Measurements from ENCODE around the gene BTN3A1.
"Not testable (repeated sequence)": the region's sequence is repeated elsewhere in the genome, so short reads cannot be mapped to it uniquely, and the experiment has no call there.

Gene BTN3A1

DNA sequence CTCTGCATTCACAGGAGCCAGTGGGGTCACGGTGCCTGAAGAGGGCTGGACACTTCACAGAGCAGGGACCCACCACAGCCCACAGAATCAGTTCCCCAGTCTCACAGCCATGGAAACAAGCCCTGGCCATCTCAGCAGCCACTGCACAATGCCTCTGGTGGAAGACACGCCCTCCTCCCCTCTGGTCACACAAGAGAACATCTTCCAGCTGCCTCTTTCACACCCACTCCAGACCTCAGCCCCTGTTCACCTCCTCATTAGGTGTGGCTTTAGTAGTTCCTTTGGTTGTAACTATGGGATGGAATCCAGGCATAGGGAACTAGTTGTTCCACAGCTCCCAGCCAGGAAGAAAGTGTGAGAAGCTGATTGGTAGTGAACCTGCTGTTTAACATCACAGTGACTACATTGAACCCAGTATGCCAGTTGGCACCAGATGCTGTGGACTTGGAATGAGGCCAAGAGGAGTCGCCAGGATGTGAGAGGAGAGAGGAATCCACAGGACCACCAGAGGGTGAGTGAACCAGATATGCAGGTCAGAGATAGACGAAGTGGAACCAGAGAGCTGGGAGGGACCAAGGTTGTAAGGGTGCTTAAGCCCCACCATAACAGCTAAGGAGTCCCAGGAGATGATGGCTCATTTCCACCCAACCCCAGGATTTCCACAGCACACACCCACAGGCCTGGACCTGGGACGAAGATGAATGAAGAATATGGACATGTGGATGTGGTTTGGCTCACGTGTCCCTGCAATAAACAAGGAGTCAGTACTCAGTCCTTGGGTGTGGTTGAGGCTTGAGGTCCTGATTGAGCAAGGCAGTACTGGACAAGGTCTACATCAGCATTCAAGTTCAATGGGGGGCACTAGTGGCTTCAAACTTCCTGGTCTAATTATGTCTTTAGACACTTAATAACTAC lies 29.4 kb downstream of the BTN3A1 start:
- Histone ChIP-seq H3K27ac (replicated peaks) (no peak overlapping the region), H3K4me3 (replicated peaks; ENCODE audit: insufficient read depth, low read length) (no peak overlapping the region), H3K27me3 (ENCODE audit: insufficient read depth, poor library complexity, severe bottlenecking) (no peaks in the 10 kb centered on the region)
- DNase-seq (ENCODE audit: low read depth in 1 of 2, low spot score in 1 of 2): no peak
- TF ChIP-seq SPI1 (IDR thresholded peaks at IDR 0.05; ENCODE audit: borderline replicate concordance, low read depth) (no peak), POLR2AphosphoS5 (IDR thresholded peaks at IDR 0.05; ENCODE audit: low read depth) (no peak), GABPA (IDR thresholded peaks at IDR 0.05; ENCODE audit: low read depth) (no peak)
- TF ChIP-seq, protein P1, sequence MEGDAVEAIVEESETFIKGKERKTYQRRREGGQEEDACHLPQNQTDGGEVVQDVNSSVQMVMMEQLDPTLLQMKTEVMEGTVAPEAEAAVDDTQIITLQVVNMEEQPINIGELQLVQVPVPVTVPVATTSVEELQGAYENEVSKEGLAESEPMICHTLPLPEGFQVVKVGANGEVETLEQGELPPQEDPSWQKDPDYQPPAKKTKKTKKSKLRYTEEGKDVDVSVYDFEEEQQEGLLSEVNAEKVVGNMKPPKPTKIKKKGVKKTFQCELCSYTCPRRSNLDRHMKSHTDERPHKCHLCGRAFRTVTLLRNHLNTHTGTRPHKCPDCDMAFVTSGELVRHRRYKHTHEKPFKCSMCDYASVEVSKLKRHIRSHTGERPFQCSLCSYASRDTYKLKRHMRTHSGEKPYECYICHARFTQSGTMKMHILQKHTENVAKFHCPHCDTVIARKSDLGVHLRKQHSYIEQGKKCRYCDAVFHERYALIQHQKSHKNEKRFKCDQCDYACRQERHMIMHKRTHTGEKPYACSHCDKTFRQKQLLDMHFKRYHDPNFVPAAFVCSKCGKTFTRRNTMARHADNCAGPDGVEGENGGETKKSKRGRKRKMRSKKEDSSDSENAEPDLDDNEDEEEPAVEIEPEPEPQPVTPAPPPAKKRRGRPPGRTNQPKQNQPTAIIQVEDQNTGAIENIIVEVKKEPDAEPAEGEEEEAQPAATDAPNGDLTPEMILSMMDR (IDR thresholded peaks at IDR 0.05; ENCODE audit: insufficient read depth, low read length): no peak
- TF ChIP-seq, protein P2, sequence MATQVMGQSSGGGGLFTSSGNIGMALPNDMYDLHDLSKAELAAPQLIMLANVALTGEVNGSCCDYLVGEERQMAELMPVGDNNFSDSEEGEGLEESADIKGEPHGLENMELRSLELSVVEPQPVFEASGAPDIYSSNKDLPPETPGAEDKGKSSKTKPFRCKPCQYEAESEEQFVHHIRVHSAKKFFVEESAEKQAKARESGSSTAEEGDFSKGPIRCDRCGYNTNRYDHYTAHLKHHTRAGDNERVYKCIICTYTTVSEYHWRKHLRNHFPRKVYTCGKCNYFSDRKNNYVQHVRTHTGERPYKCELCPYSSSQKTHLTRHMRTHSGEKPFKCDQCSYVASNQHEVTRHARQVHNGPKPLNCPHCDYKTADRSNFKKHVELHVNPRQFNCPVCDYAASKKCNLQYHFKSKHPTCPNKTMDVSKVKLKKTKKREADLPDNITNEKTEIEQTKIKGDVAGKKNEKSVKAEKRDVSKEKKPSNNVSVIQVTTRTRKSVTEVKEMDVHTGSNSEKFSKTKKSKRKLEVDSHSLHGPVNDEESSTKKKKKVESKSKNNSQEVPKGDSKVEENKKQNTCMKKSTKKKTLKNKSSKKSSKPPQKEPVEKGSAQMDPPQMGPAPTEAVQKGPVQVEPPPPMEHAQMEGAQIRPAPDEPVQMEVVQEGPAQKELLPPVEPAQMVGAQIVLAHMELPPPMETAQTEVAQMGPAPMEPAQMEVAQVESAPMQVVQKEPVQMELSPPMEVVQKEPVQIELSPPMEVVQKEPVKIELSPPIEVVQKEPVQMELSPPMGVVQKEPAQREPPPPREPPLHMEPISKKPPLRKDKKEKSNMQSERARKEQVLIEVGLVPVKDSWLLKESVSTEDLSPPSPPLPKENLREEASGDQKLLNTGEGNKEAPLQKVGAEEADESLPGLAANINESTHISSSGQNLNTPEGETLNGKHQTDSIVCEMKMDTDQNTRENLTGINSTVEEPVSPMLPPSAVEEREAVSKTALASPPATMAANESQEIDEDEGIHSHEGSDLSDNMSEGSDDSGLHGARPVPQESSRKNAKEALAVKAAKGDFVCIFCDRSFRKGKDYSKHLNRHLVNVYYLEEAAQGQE (IDR thresholded peaks at IDR 0.05; ENCODE audit: insufficient replicate concordance, low read depth): no peak

DNA sequence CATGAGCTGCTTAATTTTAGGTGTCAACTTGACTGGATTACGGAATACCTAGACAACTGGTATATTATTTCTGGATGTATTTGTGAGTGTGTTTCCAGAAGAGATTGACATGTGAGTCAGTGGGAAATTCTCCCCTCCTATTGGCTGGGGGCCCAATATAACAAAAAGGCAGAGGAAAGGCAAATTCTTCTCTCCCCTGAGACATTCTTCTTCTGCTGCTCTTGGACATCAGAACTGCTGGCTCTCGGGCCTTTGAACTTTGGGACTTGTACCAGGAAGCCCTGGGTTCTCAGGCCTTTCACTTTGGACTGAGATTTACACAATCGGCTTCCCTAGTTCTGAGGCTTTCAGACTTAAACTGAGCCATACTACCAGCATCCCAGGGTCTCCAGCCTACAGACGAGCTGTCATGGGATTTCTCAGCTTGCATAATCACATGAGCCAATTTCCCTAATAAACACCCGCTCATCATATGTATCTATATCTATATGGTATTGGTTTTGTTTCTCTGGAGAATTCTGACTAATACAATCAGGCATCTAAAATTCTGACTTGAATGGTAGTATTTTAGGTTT lies 30.6 kb downstream of the BTN3A1 start:
- TF ChIP-seq, protein P1 (IDR thresholded peaks at IDR 0.05; ENCODE audit: insufficient read depth, low read length): no peak
- no peak for TF ChIP-seq GABPA (IDR thresholded peaks at IDR 0.05; ENCODE audit: low read depth)
- TF ChIP-seq, protein P2 (IDR thresholded peaks at IDR 0.05; ENCODE audit: insufficient replicate concordance, low read depth): no peak
- no peak for TF ChIP-seq POLR2AphosphoS5 (IDR thresholded peaks at IDR 0.05; ENCODE audit: low read depth)
- TF ChIP-seq SPI1 (IDR thresholded peaks at IDR 0.05; ENCODE audit: borderline replicate concordance, low read depth): no peak
- Histone ChIP-seq H3K4me3 (replicated peaks; ENCODE audit: insufficient read depth, low read length) (no peak overlapping the region), H3K27ac (replicated peaks) (no peak overlapping the region), H3K27me3 (ENCODE audit: insufficient read depth, poor library complexity, severe bottlenecking) (no peaks in the 10 kb centered on the region)
- DNase-seq (ENCODE audit: low read depth in 1 of 2, low spot score in 1 of 2): no peak

DNA sequence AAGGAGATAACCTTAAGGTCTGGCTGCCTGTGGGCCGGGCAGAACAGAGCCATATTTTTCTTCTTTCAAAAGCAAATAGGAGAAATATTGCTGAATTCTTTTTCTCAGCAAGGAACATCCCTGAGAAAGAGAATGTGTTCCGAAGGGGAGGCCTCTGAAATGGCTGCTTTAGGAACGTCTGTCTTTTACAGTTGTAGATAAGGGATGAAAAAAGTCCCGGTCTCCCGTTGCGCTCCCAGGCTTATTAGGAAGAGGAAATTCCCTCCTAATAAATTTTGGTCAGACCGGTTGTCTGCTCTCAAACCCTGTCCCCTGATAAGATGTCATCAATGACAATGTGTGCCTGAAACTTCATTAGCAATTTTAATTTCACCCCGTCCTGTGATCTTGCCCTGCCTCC lies 31.6 kb downstream of the BTN3A1 start:
- H3K27me3 ChIP-seq (ENCODE audit: insufficient read depth, poor library complexity, severe bottlenecking); DNase-seq (ENCODE audit: low read depth in 1 of 2, low spot score in 1 of 2); H3K27ac ChIP-seq (replicated peaks): not testable (repeated sequence)

DNA sequence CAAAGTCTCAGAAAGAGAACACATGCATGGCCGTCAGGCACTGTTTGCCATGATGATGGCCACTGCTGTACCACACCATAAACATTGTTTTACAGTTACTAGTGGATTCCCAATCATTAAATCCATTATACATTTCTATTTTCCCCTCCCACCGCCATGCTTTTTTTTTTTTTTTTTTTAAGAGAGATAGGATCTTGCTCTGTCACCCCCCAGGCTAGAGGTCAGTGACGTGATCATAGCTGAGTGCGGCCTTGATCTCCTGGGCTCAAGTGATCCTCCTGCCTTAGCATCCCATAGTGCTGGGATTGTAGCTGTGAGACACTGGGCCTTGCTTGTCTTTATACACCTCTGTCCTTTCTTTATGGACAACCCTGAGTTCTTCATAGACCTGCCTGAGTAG lies 33.9 kb downstream of the BTN3A1 start:
- TF ChIP-seq, protein P2 (IDR thresholded peaks at IDR 0.05; ENCODE audit: insufficient replicate concordance, low read depth): no peak
- TF ChIP-seq POLR2AphosphoS5 (IDR thresholded peaks at IDR 0.05; ENCODE audit: low read depth) (no peak), GABPA (IDR thresholded peaks at IDR 0.05; ENCODE audit: low read depth) (no peak), SPI1 (IDR thresholded peaks at IDR 0.05; ENCODE audit: borderline replicate concordance, low read depth) (no peak)
- TF ChIP-seq, protein P1 (IDR thresholded peaks at IDR 0.05; ENCODE audit: insufficient read depth, low read length): no peak
- no peak overlapping the region for H3K4me3 ChIP-seq (replicated peaks; ENCODE audit: insufficient read depth, low read length)
- DNase-seq (ENCODE audit: low read depth in 1 of 2, low spot score in 1 of 2): no peak
- no peak overlapping the region for H3K27ac ChIP-seq (replicated peaks)
- H3K27me3 ChIP-seq (ENCODE audit: insufficient read depth, poor library complexity, severe bottlenecking): no peaks in the 10 kb centered on the region

More for the DNA sequence above, 31.6 kb downstream of the BTN3A1 start:
- not testable (repeated sequence) for H3K4me3 ChIP-seq (replicated peaks; ENCODE audit: insufficient read depth, low read length)
